HEK293 (cell line): ENCODE data around the gene HSPE1.

Source experiments
- GLI4 ChIP-seq: fragments of 450-650 bp; formaldehyde crosslinking; IDR thresholded peaks from 2 replicates; pipeline ENCODE4 v1.5.1; 2016; ENCODE audit warnings: missing biosample characterization, missing genetic modification characterization
- GLIS2 ChIP-seq: fragments of 450-650 bp; formaldehyde crosslinking; IDR thresholded peaks from 2 replicates; pipeline ENCODE4 v1.5.1; 2016; ENCODE audit warnings: missing biosample characterization, missing genetic modification characterization
- HIC1 ChIP-seq: fragments of 450-650 bp; formaldehyde crosslinking; IDR thresholded peaks from 2 replicates; pipeline ENCODE4 v1.5.1; 2016; ENCODE audit warnings: missing biosample characterization, missing genetic modification characterization
- IKZF3 ChIP-seq: fragments of 450-650 bp; IDR thresholded peaks from 2 replicates; pipeline ENCODE4 v1.5.0; 2018; ENCODE audit warnings: missing biosample characterization, mild to moderate bottlenecking, missing genetic modification characterization, moderate library complexity
- KLF1 ChIP-seq: fragments of 450-650 bp; formaldehyde crosslinking; IDR thresholded peaks from 2 replicates; pipeline ENCODE4 v1.5.1; 2016; ENCODE audit warnings: missing biosample characterization, missing genetic modification characterization
- KLF7 ChIP-seq: fragments of 450-650 bp; formaldehyde crosslinking; IDR thresholded peaks from 2 replicates; pipeline ENCODE4 v1.5.1; 2016; ENCODE audit warnings: missing biosample characterization, missing genetic modification characterization, borderline replicate concordance
- SETDB1 ChIP-seq: IDR thresholded peaks from one replicate; pipeline ENCODE4 v1.6.1; 2017; ENCODE audit warnings: mild to moderate bottlenecking, low read length, moderate library complexity, mixed read lengths; ENCODE audit not compliant: insufficient read length
- SP7 ChIP-seq: fragments of 450-650 bp; formaldehyde crosslinking; IDR thresholded peaks from 2 replicates; pipeline ENCODE4 v1.5.1; 2016; ENCODE audit warnings: missing biosample characterization, missing genetic modification characterization
- TRIM28 ChIP-seq: IDR thresholded peaks from 2 replicates; pipeline ENCODE4 v1.6.1; 2011; ENCODE audit warnings: low read length, control low read depth, borderline replicate concordance
- ZFHX2 ChIP-seq: fragments of 450-650 bp; formaldehyde crosslinking; conservative IDR thresholded peaks from 2 replicates; pipeline ENCODE4 v1.5.1; 2016; ENCODE audit warnings: missing biosample characterization, missing genetic modification characterization
- ZFP41 ChIP-seq: fragments of 450-650 bp; formaldehyde crosslinking; IDR thresholded peaks from 2 replicates; pipeline ENCODE4 v1.5.1; 2016; ENCODE audit warnings: missing biosample characterization, missing genetic modification characterization, borderline replicate concordance
- ZNF133 ChIP-seq: fragments of 450-650 bp; formaldehyde crosslinking; IDR thresholded peaks from 2 replicates; pipeline ENCODE4 v1.5.1; 2016; ENCODE audit warnings: missing biosample characterization, missing genetic modification characterization
- ZNF211 ChIP-seq: fragments of 450-650 bp; formaldehyde crosslinking; IDR thresholded peaks from 2 replicates; pipeline ENCODE4 v1.5.1; 2016; ENCODE audit warnings: low read depth, missing biosample characterization, missing genetic modification characterization
- ZNF416 ChIP-seq: fragments of 450-650 bp; formaldehyde crosslinking; IDR thresholded peaks from 2 replicates; pipeline ENCODE4 v1.5.1; 2016; ENCODE audit warnings: missing biosample characterization, missing genetic modification characterization
- ZNF423 ChIP-seq: fragments of 450-650 bp; formaldehyde crosslinking; IDR thresholded peaks from 2 replicates; pipeline ENCODE4 v1.5.1; 2016; ENCODE audit warnings: missing biosample characterization, missing genetic modification characterization
- ZNF433 ChIP-seq: fragments of 450-650 bp; formaldehyde crosslinking; IDR thresholded peaks from 2 replicates; pipeline ENCODE4 v1.5.1; 2016; ENCODE audit warnings: missing biosample characterization, missing genetic modification characterization, low read depth
- ZNF549 ChIP-seq: fragments of 450-650 bp; IDR thresholded peaks from 2 replicates; pipeline ENCODE4 v1.5.1; 2018; ENCODE audit warnings: missing biosample characterization, missing genetic modification characterization, mild to moderate bottlenecking, inconsistent platforms, moderate library complexity
- ZNF558 ChIP-seq: fragments of 450-650 bp; formaldehyde crosslinking; IDR thresholded peaks from 2 replicates; pipeline ENCODE4 v1.5.1; 2016; ENCODE audit warnings: missing biosample characterization, missing genetic modification characterization
- ZNF654 ChIP-seq: fragments of 450-650 bp; formaldehyde crosslinking; IDR thresholded peaks from 2 replicates; pipeline ENCODE4 v1.5.1; 2016; ENCODE audit warnings: low read depth, missing biosample characterization, missing genetic modification characterization
- ZNF768 ChIP-seq: fragments of 450-650 bp; formaldehyde crosslinking; IDR thresholded peaks from 2 replicates; pipeline ENCODE4 v1.5.1; 2018; ENCODE audit warnings: missing biosample characterization, mild to moderate bottlenecking, missing genetic modification characterization
- ZNF777 ChIP-seq: fragments of 450-650 bp; formaldehyde crosslinking; IDR thresholded peaks from 2 replicates; pipeline ENCODE4 v1.5.1; 2017; ENCODE audit warnings: missing biosample characterization, missing genetic modification characterization, borderline replicate concordance
- ZNF785 ChIP-seq: fragments of 450-650 bp; formaldehyde crosslinking; IDR thresholded peaks from 2 replicates; pipeline ENCODE4 v1.5.1; 2016; ENCODE audit warnings: missing biosample characterization, missing genetic modification characterization
- ZNF837 ChIP-seq: fragments of 450-650 bp; formaldehyde crosslinking; IDR thresholded peaks from 2 replicates; pipeline ENCODE4 v1.5.1; 2016; ENCODE audit warnings: missing biosample characterization, missing genetic modification characterization
- ZSCAN16 ChIP-seq: fragments of 450-650 bp; formaldehyde crosslinking; IDR thresholded peaks from 2 replicates; pipeline ENCODE4 v1.5.1; 2016; ENCODE audit warnings: missing biosample characterization, missing genetic modification characterization
- TF ChIP-seq, protein P1 (sequence below): fragments of 450-650 bp; formaldehyde crosslinking; IDR thresholded peaks from 2 replicates; pipeline ENCODE4 v1.5.1; 2016; ENCODE audit warnings: missing biosample characterization, missing genetic modification characterization
- TF ChIP-seq, protein P2 (sequence below): fragments of 450-650 bp; formaldehyde crosslinking; IDR thresholded peaks from 2 replicates; pipeline ENCODE4 v1.5.1; 2016; ENCODE audit warnings: missing biosample characterization, missing genetic modification characterization
- TF ChIP-seq, protein P3 (sequence below): fragments of 450-650 bp; formaldehyde crosslinking; IDR thresholded peaks from 2 replicates; pipeline ENCODE4 v1.5.1; 2016; ENCODE audit warnings: missing biosample characterization, missing genetic modification characterization, borderline replicate concordance
- TF ChIP-seq, protein P4 (sequence below): fragments of 450-650 bp; formaldehyde crosslinking; IDR thresholded peaks from 2 replicates; pipeline ENCODE4 v1.5.1; 2017; ENCODE audit warnings: missing biosample characterization, mild to moderate bottlenecking, missing genetic modification characterization, moderate library complexity

The HSPE1 gene

DNA sequence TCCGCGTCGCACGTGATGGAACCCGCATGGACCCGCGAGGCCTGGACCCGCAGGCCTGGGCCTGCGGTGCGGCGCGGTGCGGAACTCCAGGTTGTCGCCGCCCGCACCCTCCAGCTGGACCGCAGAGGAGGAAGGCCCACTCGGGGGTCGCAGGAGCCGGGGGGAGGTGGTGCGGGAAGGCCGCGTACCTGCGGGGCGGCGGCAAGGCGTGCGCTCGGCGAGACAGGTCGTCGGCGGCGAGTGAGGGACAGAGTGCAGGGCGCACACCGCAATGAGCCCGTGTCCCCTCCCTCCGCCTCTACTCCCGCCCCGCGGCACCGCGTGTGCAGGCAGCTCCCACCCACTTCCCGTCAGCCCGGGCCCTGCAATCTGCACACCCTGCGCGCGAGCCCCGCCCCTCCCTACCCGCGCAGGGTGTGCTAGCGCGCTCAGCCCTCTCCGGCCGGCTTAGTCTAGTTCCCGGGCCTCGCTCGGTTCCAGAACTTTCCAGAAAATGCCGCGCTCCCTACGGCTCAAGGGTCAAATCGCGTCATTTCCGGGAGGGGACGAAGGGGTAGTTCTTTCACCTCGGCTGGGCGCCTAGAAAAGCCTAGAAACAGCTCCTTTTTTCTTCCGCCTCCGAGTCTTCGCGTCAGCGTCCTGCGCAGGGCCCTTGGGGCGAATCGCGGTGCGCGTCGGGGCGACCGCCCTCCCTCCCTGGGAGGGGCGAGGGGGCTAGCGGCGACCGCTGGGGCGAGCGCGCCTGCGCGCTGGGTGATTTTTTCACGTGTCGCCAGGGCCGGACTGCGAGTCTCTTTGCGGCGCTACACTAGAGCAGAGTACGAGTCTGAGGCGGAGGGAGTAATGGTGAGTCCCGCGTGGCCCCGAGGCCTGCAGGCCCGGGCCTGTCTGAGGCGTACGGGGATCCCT lies at the start of gene HSPE1, which contains the start of gene HSPD1 (continued):
- TF ChIP-seq, protein P1, sequence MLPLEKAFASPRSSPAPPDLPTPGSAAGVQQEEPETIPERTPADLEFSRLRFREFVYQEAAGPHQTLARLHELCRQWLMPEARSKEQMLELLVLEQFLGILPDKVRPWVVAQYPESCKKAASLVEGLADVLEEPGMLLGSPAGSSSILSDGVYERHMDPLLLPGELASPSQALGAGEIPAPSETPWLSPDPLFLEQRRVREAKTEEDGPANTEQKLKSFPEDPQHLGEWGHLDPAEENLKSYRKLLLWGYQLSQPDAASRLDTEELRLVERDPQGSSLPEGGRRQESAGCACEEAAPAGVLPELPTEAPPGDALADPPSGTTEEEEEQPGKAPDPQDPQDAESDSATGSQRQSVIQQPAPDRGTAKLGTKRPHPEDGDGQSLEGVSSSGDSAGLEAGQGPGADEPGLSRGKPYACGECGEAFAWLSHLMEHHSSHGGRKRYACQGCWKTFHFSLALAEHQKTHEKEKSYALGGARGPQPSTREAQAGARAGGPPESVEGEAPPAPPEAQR = peak; percentile 90
- TF ChIP-seq ZNF768 (tag by site-specific recombination) (no peak), ZSCAN16 (tag by site-specific recombination) (no peak), SP7 (tag by site-specific recombination) (peak; percentile 95), ZNF837 (tag by site-specific recombination) (no peak), ZNF211 (no peak), ZNF777 (tag by site-specific recombination) (no peak), HIC1 (no peak), KLF7 (tag by site-specific recombination) (peak; percentile 100), ZNF549 (tag by site-specific recombination) (no peak), TRIM28 (0 out of 2 replicates have a peak, but pooled peaks have one; percentile 23), ZNF133 (0 out of 2 replicates have a peak, but pooled peaks have one; percentile 14), ZNF654 (tag by site-specific recombination) (no peak), KLF1 (peak; percentile 96), GLIS2 (peak; percentile 21), ZNF416 (tag by site-specific recombination) (no peak), GLI4 (tag by site-specific recombination) (0 out of 2 replicates have a peak, but pooled peaks have one; percentile 72), ZNF423 (tag by site-specific recombination) (no peak), ZNF433 (tag by site-specific recombination) (no peak), ZFP41 (no peak), ZNF558 (tag by site-specific recombination) (no peak), ZFHX2 (tag by site-specific recombination) (peak; percentile 92), SETDB1 (peak; percentile 80), IKZF3 (tag by site-specific recombination) (peak; percentile 97), ZNF785 (tag by site-specific recombination) (no peak; the same call in 1 of the 2 replicates)
- TF ChIP-seq, protein P2, sequence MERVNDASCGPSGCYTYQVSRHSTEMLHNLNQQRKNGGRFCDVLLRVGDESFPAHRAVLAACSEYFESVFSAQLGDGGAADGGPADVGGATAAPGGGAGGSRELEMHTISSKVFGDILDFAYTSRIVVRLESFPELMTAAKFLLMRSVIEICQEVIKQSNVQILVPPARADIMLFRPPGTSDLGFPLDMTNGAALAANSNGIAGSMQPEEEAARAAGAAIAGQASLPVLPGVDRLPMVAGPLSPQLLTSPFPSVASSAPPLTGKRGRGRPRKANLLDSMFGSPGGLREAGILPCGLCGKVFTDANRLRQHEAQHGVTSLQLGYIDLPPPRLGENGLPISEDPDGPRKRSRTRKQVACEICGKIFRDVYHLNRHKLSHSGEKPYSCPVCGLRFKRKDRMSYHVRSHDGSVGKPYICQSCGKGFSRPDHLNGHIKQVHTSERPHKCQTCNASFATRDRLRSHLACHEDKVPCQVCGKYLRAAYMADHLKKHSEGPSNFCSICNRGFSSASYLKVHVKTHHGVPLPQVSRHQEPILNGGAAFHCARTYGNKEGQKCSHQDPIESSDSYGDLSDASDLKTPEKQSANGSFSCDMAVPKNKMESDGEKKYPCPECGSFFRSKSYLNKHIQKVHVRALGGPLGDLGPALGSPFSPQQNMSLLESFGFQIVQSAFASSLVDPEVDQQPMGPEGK (tag by site-specific recombination) = peak; percentile 97
- TF ChIP-seq, protein P3, sequence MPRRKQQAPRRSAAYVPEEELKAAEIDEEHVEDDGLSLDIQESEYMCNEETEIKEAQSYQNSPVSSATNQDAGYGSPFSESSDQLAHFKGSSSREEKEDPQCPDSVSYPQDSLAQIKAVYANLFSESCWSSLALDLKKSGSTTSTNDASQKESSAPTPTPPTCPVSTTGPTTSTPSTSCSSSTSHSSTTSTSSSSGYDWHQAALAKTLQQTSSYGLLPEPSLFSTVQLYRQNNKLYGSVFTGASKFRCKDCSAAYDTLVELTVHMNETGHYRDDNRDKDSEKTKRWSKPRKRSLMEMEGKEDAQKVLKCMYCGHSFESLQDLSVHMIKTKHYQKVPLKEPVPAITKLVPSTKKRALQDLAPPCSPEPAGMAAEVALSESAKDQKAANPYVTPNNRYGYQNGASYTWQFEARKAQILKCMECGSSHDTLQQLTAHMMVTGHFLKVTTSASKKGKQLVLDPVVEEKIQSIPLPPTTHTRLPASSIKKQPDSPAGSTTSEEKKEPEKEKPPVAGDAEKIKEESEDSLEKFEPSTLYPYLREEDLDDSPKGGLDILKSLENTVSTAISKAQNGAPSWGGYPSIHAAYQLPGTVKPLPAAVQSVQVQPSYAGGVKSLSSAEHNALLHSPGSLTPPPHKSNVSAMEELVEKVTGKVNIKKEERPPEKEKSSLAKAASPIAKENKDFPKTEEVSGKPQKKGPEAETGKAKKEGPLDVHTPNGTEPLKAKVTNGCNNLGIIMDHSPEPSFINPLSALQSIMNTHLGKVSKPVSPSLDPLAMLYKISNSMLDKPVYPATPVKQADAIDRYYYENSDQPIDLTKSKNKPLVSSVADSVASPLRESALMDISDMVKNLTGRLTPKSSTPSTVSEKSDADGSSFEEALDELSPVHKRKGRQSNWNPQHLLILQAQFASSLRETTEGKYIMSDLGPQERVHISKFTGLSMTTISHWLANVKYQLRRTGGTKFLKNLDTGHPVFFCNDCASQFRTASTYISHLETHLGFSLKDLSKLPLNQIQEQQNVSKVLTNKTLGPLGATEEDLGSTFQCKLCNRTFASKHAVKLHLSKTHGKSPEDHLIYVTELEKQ (tag by site-specific recombination) = peak; percentile 83
- TF ChIP-seq, protein P4, sequence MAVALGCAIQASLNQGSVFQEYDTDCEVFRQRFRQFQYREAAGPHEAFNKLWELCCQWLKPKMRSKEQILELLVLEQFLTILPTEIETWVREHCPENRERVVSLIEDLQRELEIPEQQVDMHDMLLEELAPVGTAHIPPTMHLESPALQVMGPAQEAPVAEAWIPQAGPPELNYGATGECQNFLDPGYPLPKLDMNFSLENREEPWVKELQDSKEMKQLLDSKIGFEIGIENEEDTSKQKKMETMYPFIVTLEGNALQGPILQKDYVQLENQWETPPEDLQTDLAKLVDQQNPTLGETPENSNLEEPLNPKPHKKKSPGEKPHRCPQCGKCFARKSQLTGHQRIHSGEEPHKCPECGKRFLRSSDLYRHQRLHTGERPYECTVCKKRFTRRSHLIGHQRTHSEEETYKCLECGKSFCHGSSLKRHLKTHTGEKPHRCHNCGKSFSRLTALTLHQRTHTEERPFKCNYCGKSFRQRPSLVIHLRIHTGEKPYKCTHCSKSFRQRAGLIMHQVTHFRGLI (tag by site-specific recombination) = peak; percentile 40
